ENCODE data around the gene OCA2. TPM values are rescaled to one million over a fixed set of nuclear protein-coding genes. Genes with fewer than 3 reads are reported as not detected.

Gene OCA2
- total and polyA plus RNA-seq, 2 of the 8 experiments (the other 6 are each of a cell fraction or from before 2014, with no cell fraction given), result 0.20 TPM

- WGBS, 2 experiments (ENCODE audit: extremely low coverage in 1 of 2, insufficient coverage in 1 of 2, insufficient read length in 1 of 2, insufficient replicate concordance in 2 of 2, low coverage in 1 of 2, low lambda C conversion rate in 2 of 2, missing lambda C conversion rate in 1 of 2), result 88% methylated on average over 5 of the region's 5 CpGs; no CpG with 5 or more reads in 1 of the 2 experiments
- Histone ChIP-seq H3K4ac (replicated peaks; ENCODE audit: insufficient read length, low read depth, low read length) (no peak overlapping the region), H3K56ac (replicated peaks; ENCODE audit: insufficient read length, low read depth, low read length) (no peak overlapping the region), H3K27me3 (replicated peaks in 1 of 4; ENCODE audit: control insufficient read depth in 3 of 4, extremely low read depth in 1 of 4, insufficient read depth in 3 of 4, low read length in 3 of 4) (no peaks in the 10 kb centered on the region), H4K8ac (ENCODE audit: extremely low read depth, insufficient read depth, low read length) (no peak overlapping the region), H2AK5ac (ENCODE audit: low read depth, low read length) (no peak overlapping the region), H2BK15ac (ENCODE audit: low read length) (no peak overlapping the region), H3K36me3 (ENCODE audit: control insufficient read depth in 2 of 4, insufficient read depth in 4 of 4, low read length in 3 of 4) (no peaks in the 10 kb centered on the region), H3K9ac (replicated peaks in 1 of 4; ENCODE audit: extremely low read depth in 1 of 4, low read depth in 3 of 4, low read length in 3 of 4) (no peak overlapping the region), H4K5ac (ENCODE audit: insufficient read length, low read depth, low read length) (no peak overlapping the region), H2BK12ac (ENCODE audit: low read depth, low read length) (no peak overlapping the region), H3K27ac (ENCODE audit: low read depth, low read length) (no peak overlapping the region), H3K9me3 (ENCODE audit: insufficient read depth in 2 of 2, low read depth in 1 of 2, low read length in 1 of 2) (peaks cover 0 to 3% of the 10 kb centered on the region in 2 experiments; a peak in 1 of 4 replicates), H2BK5ac (ENCODE audit: low read depth, low read length) (no peak overlapping the region), H3K79me2 (ENCODE audit: control insufficient read depth in 1 of 2, insufficient read depth in 2 of 2, low read length in 2 of 2) (no peaks in the 10 kb centered on the region), H3K23me2 (ENCODE audit: low read depth, low read length) (no peaks in the 10 kb centered on the region), H3K18ac (ENCODE audit: extremely low read depth, low read length) (no peak overlapping the region), H4K91ac (replicated peaks; ENCODE audit: insufficient read length, low read length) (no peak overlapping the region), H2BK20ac (ENCODE audit: low read length) (no peak overlapping the region), H3K14ac (ENCODE audit: insufficient read length) (no peak overlapping the region), H3K79me1 (ENCODE audit: low read depth, low read length) (no peaks in the 10 kb centered on the region), H3K23ac (ENCODE audit: insufficient read length) (no peak overlapping the region), H3K4me3 (ENCODE audit: extremely low read depth in 1 of 4, insufficient read depth in 2 of 4, low read depth in 3 of 4, low read length in 4 of 4) (no peak overlapping the region), H3K4me2 (ENCODE audit: insufficient read depth in 1 of 2, low read depth in 2 of 2, low read length in 2 of 2) (no peak overlapping the region), H3K4me1 (replicated peaks in 1 of 4; ENCODE audit: control insufficient read depth in 3 of 4, insufficient read depth in 4 of 4, low read length in 3 of 4) (peaks cover 0 to 4% (median 2%) of the 10 kb centered on the region in 4 experiments; a peak in 1 of 7 replicates), H2BK120ac (replicated peaks; ENCODE audit: low read depth, low read length) (no peak overlapping the region), H4K20me1 (replicated peaks in 1 of 2; ENCODE audit: control insufficient read depth in 1 of 2, insufficient read depth in 2 of 2, low read length in 2 of 2) (no peaks in the 10 kb centered on the region), H2AFZ (ENCODE audit: low read length) (no peak overlapping the region)
- no peak for DNase-seq (ENCODE audit: low read depth in 1 of 2, low spot score in 2 of 2)
- POLR2A ChIA-PET (ENCODE audit: partially characterized antibody), result no interaction called here
- CTCF ChIA-PET (ENCODE audit: partially characterized antibody), result interaction anchor here (1.2 to 2.7 kb wide), 2 partner anchors 10 to 347 kb away, joined by 3 to 14 read pairs; no protein-coding TSS in a partner anchor
- FAIRE-seq, result no peak
- TF ChIP-seq SIRT6 (IDR thresholded peaks at IDR 0.05; ENCODE audit: low read length) (no peak), CBX5 (IDR thresholded peaks at IDR 0.05; ENCODE audit: low read depth, low read length) (no peak), NANOG (IDR thresholded peaks at IDR 0.05; ENCODE audit: insufficient read depth, low read depth, low read length, poor library complexity, severe bottlenecking) (no peak), CREB1 (IDR thresholded peaks at IDR 0.05) (no peak), EGR1 (IDR thresholded peaks at IDR 0.05; ENCODE audit: borderline replicate concordance, low read depth, low read length) (no peak), CHD2 (IDR thresholded peaks at IDR 0.05; ENCODE audit: low read length) (no peak), TAF1 (IDR thresholded peaks at IDR 0.05; ENCODE audit: low read depth, low read length) (no peak), NRF1 (IDR thresholded peaks at IDR 0.05; ENCODE audit: low read depth, low read length) (no peak), CBX8 (IDR thresholded peaks at IDR 0.05; ENCODE audit: borderline replicate concordance, low read depth, low read length) (no peak), KDM1A (IDR thresholded peaks at IDR 0.05; ENCODE audit: borderline replicate concordance, low read length) (no peak), GTF2F1 (IDR thresholded peaks at IDR 0.05; ENCODE audit: borderline replicate concordance, low read depth, low read length) (no peak), TAF7 (optimal IDR thresholded peaks at IDR 0.05; ENCODE audit: borderline replicate concordance, low read depth, low read length) (no peak), SUZ12 (IDR thresholded peaks at IDR 0.05; ENCODE audit: low read length) (no peak), JUND (IDR thresholded peaks at IDR 0.05; ENCODE audit: low read length) (no peak), YY1 (IDR thresholded peaks at IDR 0.05; ENCODE audit: low read depth, low read length) (no peak), EZH2 (IDR thresholded peaks at IDR 0.05; ENCODE audit: low read depth, low read length, severe bottlenecking) (no peak)
Measured at GRCh38 chr15:27705056-27705455, 394.1 kb downstream of the OCA2 start.

Data from H1 (cell line).